ENCODE data around the gene MGRN1.

DNA sequence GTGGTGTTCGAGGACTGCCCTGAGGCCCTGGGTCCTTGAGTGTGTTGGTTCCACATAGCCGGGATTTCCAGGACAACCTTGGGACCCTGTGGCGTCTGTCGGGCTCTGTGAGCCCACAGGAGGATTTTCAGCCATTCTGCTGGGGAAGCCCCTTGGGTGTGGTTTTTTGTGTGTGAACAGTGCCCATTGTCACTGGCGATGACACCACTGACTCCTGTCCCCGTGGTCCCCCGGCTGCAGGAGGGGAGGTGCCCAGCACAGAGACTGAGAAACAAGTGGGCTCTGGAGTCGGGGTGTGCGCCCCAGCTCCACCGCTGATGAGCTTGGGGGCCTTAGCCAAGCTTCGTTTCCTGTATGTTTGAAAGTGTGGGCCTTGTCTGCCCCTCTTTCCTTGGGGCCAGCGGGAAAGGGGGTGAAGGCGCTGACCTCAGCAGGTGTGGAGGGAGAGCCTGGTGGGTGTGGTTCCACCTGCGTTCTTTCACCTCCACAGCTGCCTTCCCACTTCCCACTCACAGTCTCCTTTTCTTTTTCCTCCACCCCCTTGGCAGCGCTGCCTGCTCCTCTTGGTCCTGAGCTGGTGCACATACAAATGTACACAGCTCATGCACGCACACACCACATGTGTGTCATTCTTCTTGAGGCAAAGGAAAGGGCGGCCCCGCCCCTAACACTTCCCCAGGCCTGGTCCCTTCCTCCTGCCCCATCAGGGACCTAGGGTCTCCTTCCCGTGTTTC, 16.1 kb downstream of the MGRN1 start:
- TF ChIP-seq, protein P1, sequence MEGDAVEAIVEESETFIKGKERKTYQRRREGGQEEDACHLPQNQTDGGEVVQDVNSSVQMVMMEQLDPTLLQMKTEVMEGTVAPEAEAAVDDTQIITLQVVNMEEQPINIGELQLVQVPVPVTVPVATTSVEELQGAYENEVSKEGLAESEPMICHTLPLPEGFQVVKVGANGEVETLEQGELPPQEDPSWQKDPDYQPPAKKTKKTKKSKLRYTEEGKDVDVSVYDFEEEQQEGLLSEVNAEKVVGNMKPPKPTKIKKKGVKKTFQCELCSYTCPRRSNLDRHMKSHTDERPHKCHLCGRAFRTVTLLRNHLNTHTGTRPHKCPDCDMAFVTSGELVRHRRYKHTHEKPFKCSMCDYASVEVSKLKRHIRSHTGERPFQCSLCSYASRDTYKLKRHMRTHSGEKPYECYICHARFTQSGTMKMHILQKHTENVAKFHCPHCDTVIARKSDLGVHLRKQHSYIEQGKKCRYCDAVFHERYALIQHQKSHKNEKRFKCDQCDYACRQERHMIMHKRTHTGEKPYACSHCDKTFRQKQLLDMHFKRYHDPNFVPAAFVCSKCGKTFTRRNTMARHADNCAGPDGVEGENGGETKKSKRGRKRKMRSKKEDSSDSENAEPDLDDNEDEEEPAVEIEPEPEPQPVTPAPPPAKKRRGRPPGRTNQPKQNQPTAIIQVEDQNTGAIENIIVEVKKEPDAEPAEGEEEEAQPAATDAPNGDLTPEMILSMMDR (IDR thresholded peaks at IDR 0.05) = no peak
- no peak for TF ChIP-seq POLR2A (IDR thresholded peaks at IDR 0.05)
